GM20000 (cell line): ENCODE results near the gene SUSD1.

Source experiments
- DNase-seq: peaks from one replicate; pipeline ENCODE4 v3.0.0; 2012; ENCODE audit warnings: low spot score
- TF ChIP-seq, protein P1 (sequence below): IDR thresholded peaks from 2 replicates; pipeline ENCODE4 v1.5.1; 2012; ENCODE audit warnings: mild to moderate bottlenecking, control low read depth; ENCODE audit errors: extremely low read depth, missing control alignments

SUSD1 gene

GRCh38 chr9:112170968-112171367, 4.1 kb downstream of the SUSD1 start:
- TF ChIP-seq, protein P1, sequence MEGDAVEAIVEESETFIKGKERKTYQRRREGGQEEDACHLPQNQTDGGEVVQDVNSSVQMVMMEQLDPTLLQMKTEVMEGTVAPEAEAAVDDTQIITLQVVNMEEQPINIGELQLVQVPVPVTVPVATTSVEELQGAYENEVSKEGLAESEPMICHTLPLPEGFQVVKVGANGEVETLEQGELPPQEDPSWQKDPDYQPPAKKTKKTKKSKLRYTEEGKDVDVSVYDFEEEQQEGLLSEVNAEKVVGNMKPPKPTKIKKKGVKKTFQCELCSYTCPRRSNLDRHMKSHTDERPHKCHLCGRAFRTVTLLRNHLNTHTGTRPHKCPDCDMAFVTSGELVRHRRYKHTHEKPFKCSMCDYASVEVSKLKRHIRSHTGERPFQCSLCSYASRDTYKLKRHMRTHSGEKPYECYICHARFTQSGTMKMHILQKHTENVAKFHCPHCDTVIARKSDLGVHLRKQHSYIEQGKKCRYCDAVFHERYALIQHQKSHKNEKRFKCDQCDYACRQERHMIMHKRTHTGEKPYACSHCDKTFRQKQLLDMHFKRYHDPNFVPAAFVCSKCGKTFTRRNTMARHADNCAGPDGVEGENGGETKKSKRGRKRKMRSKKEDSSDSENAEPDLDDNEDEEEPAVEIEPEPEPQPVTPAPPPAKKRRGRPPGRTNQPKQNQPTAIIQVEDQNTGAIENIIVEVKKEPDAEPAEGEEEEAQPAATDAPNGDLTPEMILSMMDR = no peak
- DNase-seq = no peak

DNA sequence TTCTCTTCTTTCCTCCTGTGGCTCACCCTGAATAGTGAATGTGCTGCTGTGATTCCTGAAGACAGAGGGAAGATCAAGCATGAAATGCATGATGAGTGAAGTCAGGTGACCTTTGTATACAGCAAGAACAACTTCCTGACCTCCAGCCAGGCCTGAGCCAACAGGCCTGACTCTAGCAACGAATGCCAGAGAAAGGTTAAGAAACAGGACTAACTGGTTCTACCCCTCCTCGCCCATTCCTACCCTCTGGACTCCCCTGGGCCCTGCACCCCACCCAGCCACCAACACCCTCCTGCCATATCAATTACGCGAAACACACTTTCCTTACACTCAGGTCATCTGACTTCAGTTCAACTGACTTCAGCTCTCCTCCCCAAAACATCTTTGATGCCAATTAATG, 4.9 kb downstream of the SUSD1 start:
- TF ChIP-seq, protein P1 = no peak
- no peak for DNase-seq

GRCh38 chr9:112169368-112169767, 5.7 kb downstream of the SUSD1 start:
- TF ChIP-seq, protein P1 = no peak
- no peak for DNase-seq

GRCh38 chr9:112168197-112168596, 6.9 kb downstream of the SUSD1 start:
- TF ChIP-seq, protein P1 = no peak
- DNase-seq = peak; percentile 8

GRCh38 chr9:112166176-112167140, 8.6 kb downstream of the SUSD1 start:
- TF ChIP-seq, protein P1 = no peak
- DNase-seq = no peak

DNA sequence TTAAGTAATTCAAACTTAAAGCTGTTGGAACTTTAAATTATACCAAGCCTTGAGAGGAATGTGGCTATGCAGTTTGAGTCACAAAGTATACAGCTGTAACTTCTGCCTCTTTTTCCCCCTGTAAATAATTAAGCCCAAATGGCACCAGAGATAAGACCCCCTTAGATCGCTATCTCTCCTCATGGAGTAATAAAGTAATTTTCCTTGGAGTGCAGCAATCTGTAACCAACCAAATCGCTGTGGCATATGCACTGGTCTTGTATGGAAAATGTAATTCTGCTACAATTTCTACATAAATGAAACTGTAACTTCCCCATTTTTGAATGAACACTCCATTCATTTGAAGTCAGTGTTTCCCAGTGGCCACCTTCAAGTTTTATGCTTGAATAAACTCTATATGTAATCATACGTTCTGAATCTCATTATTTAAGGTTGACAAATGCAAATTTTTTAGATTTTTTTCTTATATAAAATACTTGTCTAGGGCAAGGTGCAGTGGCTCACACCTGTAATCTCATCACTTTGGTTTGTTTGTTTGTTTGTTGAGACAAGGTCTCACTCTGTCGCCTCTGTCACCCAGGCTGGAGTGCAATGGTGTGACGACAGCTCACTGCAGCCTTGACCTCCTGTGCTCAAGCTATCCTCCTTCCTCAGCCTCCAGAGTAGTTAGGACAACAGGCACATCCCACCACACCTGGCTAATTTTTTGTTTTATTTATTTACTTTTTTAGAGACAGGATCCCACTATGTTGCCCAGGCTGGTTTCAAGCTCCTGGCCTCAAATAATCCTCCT, 12.3 kb downstream of the SUSD1 start:
- TF ChIP-seq, protein P1 = no peak

DNA sequence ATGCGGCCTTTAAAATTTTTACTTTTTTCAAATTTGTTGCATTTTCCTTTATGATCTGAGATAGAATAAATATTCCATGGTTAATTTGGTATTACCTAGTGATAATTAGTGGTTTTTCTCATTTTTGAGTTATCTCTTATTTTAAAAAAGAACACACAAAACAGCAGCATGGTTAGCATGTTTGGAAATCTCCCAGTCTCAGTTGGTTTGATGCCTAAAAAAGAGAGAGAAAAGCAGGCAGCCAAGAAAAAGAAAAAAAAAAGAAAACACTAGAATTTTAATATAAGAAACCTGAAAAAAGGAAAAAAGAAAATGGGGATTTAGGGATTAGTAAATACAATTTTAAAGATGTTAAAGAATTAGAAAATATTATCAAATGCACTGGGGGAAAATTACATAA, 15.3 kb downstream of the SUSD1 start:
- DNase-seq = no peak
- TF ChIP-seq, protein P1 = no peak

More for the DNA sequence above, 12.3 kb downstream of the SUSD1 start:
- DNase-seq = peak; percentile 22
